T-helper 2 cell treated with Interferon-gamma antibody and Interleukin-4, amounts not matched to agents 100 ng/mL and 5 ng/mL, for 36 hours (primary cell): ENCODE data around the gene UGT1A8. TPM values are rescaled to one million over a fixed set of nuclear protein-coding genes. Genes with fewer than 3 reads are reported as not detected.
"Not testable (repeated sequence)": the region's sequence is repeated elsewhere in the genome, so short reads cannot be mapped to it uniquely, and the experiment has no call there.

ENCODE experiments used
- intact Hi-C: fragments of 100-400 bp; cut with micrococcal nuclease; formaldehyde crosslinking; loops from one replicate; pipeline ENCODE4 v1.15.1; 2023
- total RNA-seq: library from RNA; stranded (reverse); gene quantifications from 2 replicates; pipeline ENCODE4 v1.2.3, GENCODE V29; 2022

Gene UGT1A8
- total RNA-seq, 1 donor from 2014 or later, result not detected

DNA sequence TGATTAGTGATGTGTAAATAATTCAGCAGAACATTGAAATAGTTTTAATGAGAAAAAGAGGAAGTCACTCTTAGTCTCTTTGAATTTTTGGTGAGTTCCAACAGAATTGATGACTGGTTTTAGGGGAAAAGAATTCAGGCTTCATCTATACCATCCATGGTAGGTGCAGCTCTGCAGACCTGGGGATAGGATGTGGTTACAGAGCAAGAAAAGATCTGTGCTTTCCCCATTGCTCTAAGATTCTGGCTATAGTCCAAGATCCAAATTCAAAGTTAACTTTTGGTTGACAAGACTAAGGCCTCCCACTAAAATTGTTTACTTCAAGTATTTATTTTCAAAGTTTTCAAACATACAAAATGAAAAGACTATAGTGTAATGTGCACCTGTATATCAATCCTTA, 22.4 kb downstream of the UGT1A8 start:
- intact Hi-C loops, result no loop called here

DNA sequence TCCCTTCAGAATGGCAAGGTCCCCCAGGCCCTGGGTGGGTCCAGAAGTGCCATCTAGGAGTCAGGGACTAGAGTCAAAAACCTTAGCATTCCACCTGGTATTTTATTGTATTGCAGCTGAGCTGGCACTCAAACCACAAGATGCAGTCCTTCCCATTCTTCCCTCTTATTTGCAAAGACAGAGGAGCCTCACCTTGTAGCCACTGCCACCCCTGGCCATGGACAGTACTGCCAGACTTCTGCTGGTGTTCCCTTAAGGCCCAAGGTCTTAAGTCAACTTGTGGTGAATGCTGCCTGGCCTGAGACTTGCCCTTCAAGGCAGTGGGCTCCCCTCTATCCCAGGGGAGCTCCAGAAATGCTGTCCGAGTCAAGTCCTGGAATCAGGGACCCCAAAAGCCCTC, 25.7 kb downstream of the UGT1A8 start:
- intact Hi-C loops, result no loop called here

DNA sequence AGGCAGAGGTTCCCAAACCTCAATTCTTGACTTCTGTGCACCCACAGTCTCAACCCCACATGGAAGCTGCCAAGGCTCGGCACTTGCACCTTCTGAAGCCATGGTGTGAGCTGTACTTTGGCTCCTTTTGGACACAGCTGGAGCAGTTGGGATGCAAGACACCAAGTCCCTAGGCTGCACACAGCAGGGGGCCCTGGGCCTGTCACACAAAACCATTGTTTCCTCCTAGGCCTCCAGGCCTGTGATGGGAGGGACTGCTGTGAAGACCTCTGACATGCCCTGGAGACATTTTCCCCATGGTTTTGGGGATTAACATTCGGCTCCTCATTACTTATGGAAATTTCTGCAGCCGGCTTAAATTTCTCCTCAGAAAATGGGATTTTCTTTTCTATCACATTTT, 28.6 kb downstream of the UGT1A8 start:
- intact Hi-C loops, result not testable (repeated sequence)

DNA sequence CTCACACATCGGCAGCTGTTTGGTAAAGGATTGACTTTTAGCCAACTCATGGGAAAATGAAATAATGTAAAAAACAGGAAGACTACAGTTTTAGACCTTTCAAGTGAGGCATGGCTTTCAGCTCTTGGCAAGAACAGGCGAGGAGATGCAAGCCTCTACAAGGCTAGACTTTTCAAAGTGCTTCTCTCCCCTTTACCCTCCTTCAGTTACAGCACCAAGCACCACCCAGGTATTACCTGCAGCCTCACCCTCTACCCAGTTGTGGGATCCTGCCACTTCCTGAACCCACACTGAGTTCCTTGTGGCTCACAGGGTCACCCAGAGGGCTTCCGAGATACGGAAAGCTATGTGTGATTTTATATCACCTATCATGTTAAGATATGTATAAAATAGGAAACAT, 33.5 kb downstream of the UGT1A8 start:
- intact Hi-C loops, result no loop called here

DNA sequence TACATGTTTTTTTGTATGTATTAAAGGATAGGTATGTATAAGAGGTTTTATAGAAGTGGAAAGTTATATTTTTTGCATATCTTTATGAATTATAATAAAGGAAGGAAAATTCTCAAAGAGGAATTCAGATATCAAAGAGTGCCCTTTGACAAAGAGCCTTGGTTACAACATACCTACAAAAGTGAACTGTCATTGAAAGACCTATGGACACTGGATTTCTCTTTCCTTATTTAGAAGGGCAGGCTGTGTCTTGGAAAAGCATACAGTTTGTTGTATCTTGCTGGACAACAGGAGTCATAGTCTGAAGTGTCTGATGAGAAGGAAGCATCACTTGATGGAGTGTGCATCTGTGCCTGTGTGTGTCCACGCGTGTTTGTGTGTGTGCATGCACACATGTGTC, 34.0 kb downstream of the UGT1A8 start:
- intact Hi-C loops, result no loop called here

DNA sequence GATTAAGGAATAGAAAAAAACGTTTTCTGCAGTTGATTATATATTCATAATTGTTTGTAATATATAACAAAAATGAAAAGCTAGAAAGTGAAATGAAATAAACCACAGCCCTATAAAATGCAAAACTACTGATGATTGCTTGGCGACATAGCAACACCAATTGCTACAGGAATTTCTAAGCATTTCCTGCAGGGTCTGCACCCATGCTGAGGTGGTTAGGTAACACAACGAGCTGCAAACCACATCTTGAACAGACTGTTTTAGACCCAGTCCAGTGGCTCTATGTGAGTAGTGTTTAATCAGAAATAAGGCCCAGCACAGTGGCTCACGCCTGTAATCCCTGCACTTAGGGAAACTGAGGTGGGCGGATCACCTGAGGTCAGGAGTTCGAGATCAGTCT, 37.1 kb downstream of the UGT1A8 start:
- intact Hi-C loops, result no loop called here

DNA sequence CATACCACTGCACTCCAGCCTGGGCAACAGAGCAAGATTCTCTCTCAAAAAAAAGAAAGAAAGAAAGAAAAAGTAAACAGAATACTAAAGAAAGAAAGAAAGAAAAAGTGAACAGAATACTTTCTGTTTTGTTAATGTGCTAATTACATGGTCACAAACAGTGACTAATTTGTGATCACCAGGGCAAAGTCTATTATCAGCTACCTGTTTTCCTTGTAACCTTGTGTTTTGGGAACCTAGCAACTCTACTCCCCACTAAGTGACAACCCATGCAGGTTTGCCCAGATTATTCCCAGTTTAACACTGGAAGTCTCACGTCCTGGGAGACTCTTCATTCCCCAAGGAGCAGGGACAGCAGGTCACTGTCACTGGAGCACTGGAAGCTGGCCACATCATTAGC, 37.6 kb downstream of the UGT1A8 start:
- intact Hi-C loops, result no loop called here

DNA sequence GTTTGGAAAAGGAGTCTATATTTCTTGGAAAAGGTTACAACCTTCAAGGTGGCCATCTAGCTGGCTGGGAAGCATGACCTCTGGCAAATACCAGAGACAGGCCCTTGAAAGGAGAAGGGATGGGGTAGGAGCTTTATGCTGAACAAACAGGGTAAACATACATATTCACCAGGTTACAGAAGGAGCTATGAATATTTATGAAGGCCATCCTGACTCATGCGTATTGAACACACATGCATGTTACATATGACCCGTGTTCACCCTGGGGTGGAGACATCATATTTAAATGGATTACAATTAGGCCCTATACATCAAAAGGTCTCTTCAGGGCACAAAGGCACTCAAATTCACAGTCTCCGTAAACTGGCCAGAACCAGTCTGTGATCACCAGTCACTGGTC, 38.5 kb downstream of the UGT1A8 start:
- intact Hi-C loops, result not testable (repeated sequence)

DNA sequence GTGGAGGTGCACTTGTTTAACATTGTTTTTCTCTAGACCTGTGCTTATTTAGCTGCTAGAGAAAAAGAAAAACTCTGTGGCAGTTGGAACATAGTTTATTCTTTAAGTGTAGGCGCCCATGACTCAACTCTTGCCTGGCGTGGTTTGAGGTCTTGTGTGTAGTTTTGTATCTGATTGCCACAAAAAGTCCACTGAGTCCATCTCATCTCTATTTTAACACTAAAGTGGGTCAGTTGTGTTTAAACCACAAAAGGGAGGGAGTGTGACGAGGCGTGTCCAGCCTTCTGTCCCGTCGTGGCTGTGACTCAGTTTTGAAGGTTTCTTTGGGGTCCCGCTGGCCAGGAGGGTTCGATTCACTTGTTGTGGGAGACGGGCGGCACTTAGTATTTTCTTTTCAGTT, 39.0 kb downstream of the UGT1A8 start:
- intact Hi-C loops, result no loop called here

DNA sequence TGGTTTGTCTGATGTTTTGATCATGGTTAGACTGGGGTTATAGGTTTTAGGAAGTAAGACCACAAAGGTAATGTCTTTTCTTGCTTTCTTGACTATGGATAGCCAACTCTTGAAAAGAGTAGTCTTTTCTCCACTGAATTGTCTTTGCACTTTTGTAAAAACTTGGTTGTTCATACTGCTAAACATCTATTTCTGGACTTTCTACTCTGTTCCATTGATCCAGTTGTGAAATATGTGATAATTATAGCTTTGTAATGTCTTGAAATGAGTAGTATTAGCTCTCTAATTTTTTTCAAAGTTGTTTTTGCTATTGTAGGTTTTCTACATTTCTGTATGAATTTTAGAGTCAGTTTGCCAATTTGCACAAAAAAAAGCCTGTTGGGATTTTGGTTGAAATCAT, 41.2 kb downstream of the UGT1A8 start:
- intact Hi-C loops, result no loop called here

DNA sequence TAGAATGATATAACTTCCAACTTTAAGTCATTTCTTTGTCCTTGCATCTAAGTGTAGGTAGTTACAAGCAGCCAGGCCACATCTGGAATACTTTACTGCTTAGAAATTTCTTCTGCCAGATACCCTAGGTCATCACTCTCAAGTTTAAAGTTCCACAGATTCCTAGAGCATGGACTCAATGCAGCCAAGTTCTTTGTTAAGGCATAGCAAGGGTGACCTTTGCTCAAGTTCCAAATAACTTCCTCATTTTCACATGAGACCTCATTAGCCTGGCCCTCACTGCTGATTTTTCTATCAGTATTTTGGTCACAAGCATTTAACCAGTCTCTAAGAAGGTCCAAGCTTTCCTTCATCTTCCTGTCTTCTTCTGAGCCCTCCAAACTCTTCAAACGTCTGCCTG, 46.5 kb downstream of the UGT1A8 start:
- intact Hi-C loops, result no loop called here

DNA sequence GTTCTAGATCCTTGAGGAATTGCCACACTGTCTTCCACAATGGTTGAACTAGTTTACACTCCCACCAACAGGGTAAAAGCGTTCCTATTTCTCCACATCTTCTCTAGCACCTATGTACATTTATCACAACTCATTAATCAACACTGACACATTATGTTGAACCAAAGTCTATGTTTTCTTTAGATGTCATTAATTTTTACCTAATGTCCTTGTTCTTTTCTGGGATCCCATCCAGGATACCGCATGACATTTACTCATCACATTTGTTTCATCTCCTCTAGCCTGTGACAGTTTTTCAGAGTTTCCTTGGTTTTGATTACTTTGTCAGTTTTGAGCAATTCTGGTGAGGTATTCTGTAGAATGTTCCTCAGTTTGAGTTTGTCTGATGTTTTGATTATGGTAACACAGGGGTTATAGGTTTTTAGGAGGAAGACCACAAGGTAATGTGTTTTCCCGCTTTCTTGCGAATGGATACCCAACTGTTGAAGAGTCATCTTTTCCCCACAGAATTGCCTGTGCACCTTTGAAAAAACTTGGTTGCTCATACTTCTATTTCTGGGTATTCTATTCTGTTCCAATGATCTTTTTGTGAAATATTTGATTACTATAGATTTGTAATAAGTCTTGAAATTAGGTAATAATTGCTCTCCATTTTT, 51.3 kb downstream of the UGT1A8 start:
- intact Hi-C loops, result no loop called here

DNA sequence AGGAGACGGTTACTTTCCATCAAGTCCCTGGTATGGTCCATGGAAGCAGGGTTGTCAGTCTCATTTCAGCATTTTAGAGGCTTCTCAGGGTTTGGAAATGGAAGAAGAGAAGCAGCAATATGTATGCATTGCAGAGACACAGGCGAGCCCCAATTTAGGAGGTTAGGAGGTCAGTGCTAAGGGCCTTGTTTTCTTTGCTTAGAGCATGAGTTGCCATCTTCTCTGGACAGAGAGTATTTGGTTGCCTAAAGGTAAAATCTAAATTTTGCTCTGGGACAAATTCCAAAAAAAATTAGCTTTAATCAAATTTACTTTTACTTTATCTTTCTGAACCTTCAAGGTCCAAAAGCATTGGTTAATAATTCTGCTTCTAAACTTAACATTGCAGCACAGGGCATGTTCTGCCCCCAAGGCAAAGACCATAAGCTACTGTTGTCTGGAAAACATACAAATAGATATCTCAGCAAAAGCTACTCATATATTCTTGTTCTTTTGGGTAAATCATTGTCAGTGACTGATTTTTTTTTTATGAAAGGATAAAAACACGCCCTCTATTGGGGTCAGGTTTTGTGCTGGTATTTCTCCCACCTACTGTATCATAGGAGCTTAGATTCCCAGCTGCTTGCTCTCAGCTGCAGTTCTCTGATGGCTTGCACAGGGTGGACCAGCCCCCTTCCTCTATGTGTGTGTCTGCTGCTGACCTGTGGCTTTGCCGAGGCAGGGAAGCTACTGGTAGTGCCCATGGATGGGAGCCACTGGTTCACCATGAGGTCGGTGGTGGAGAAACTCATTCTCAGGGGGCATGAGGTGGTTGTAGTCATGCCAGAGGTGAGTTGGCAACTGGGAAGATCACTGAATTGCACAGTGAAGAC, 54.1 kb downstream of the UGT1A8 start, which contains the start of gene UGT1A9:
UGT1A9 (plus strand) TSS at position 609 of the 872 bp plus-strand sequence; CDS start at position 646, 37 bp downstream.
- intact Hi-C loops, result no loop called here

DNA sequence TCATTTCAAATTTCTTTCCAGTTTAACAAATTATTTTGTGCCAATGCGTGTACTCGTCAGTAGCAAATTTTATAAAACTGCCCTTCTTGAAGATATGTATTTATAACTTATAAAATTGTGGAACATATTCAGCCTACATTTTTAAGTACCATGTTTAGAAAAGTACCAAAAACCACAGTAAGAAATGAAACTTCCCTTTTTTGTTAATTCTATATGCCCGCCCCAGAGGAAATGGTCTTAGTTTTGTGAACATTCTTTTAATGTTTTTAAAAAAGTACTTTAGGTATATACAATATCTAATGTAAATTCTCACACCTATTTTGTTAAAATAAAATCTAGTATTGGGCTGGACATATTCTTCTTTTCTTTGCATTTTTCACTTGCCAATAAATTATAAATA, 55.5 kb downstream of the UGT1A8 start:
- intact Hi-C loops, result no loop called here

DNA sequence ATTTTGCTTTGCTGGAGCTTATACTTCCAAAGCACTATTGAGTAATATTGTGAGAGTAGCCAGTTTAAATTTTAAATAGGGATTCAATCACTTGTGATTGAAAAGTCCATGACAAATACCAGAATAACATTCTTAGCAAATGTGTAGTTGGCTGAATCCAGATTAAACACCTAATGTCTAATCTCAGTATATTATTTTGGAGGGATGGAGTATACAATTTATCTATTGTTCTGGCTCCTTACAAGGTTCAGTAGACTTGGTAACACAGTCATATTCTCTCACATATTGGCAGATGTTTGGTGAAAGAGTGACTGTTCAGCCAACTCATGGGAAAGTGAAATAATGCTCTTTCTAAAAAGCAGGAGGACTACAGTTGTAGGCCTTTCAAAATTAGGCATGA, 56.5 kb downstream of the UGT1A8 start:
- intact Hi-C loops, result no loop called here

DNA sequence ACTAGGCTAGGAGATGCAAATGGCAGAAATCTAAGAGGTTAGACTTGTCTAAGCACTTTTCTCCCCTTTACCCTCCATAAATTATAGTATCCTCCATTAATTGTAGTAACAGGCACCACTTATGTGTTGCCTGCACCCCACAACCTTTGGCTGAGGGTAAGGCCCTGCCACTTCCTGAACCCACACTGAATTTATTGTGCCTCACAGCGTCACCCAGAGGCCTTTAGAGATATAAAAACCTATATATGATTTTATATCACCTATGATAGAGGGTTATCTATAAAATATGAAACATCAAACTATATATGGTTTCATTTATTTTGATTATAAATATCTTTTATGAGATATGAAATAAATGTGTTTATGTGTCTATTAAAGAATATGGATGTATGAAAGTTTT, 56.9 kb downstream of the UGT1A8 start:
- intact Hi-C loops, result no loop called here

DNA sequence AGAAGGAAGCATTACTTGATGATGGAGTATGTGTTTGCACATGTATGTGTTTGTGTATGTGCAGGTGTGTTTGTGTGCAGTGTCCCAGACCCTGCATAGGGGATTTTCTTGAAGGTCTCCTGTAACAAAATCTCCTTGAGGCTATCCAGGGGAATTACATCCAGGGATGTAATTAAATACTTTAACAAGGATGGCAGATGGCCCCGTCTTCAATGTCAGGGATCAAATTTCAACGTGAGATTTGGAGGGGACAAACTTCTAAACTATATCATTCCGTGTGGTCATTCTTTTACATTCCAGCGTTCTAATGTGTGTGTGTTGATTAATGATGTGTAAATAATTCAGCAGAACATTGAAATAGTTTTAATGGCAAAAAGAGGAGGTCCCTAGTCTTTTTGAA, 57.6 kb downstream of the UGT1A8 start:
- intact Hi-C loops, result no loop called here

DNA sequence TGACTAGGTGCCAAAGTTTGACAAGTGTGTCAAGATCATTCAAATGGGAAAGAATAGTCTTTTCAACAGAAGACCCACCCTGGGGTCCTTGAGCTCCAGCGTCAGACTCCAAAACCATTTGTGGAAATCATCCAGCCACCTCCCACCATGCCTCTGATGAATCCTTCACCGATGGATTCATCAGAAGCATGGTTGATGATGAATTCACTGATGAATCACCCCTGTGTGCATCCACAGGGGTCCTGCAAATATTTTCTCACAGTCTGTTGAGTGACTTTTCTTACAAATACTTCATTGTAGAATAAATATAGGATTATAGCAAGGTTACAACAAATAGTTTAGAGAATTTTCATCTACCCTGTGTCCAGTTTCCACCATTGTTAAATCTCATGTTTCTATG, 58.6 kb downstream of the UGT1A8 start:
- intact Hi-C loops, result no loop called here

DNA sequence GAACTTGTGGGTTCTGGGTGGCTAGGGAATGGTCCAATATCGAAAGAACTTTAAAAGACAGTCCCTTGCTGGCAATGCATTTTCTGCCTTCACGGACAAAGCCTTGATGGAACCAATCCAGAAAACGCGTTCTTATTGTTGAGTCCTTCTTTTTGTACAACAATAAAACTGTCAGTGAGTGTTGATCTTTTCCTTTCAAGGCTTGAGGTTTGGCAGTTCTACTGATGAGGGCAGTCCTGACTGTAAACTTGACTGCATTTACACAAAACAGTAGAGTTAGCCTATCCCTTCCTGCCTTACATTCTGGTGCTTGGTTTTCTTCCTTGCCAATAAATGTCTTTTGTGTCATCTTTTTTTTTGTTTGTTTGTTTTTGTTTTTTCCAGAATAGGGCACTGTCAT, 61.8 kb downstream of the UGT1A8 start:
- intact Hi-C loops, result no loop called here

DNA sequence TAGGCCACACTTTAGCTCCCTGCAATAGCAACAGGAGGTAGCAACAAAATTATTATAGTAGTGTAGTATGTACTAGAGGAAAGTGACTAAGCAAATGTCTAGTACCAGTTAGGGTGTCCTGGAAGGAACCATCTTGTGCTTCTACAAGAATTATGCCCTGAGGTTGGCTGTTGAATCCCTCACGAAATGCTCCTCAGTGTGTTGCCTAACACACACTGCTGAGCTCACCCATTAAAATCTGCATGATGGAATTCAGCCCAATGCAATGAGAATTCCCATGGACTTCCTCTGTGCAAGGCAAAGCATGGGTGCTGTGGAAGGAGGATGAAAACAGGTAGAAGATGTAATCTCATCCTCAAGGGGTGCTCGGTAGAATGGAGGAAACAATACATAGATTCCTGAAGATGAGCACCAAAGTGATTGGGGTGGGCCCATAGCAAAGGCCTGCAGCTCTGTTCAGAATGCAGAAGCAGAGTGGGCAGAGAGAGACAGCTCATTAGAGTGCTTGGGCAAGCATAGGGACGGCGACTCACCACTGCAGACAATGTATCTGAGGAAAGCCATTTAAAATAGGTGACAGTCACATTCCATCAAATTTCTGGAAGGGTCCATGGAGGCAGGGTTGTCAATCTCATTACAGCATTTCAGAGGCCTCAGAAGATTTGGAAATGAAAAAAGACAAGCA, 63.1 kb downstream of the UGT1A8 start:
- intact Hi-C loops, result no loop called here

DNA sequence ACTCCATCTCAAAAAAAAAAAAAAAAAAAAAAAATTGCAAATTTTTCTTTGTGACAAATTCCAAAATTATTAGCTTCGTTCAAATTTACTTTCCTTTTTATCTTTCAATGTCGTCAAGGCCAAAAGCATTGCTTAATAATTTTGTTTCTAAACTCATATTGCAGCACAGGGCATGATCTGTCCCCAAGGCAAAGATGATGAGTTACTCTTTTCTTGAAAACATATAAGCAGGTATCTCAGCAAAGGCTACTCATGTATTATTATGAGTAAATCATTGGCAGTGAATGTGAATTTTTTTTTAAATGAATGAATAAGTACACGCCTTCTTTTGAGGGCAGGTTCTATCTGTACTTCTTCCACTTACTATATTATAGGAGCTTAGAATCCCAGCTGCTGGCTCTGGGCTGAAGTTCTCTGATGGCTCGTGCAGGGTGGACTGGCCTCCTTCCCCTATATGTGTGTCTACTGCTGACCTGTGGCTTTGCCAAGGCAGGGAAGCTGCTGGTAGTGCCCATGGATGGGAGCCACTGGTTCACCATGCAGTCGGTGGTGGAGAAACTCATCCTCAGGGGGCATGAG, 64.2 kb downstream of the UGT1A8 start, which contains the start of gene UGT1A7:
UGT1A7 (plus strand) TSS at position 381 of the 579 bp plus-strand sequence; CDS start at position 418, 37 bp downstream.
- intact Hi-C loops, result no loop called here

DNA sequence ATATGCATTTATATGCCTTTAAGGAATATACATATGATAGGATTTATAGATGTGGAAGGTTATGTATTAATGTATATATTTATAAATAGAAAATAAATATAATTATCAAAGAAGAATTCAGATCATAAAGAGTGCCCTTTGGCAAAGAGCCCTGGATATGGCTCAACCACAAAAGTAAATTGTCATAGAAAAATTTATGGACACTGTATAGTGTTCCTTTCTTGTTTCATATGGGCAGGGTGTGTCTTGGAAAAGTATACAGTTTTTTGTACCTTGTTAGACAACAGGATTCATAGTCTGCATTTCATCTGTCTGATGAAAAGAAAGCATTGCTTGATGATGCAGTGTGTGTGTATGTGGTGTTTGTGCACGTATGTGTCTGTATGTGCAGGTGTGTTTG, 67.2 kb downstream of the UGT1A8 start:
- intact Hi-C loops, result no loop called here
